ENCODE results near the gene RARRES2.
"Not testable (repeated sequence)": the region's sequence is repeated elsewhere in the genome, so short reads cannot be mapped to it uniquely, and the experiment has no call there.

Gene RARRES2

GRCh38 chr7:150341263-150342120, at the start of gene RARRES2:
Gene RARRES2, minus strand, starts transcription at chr7:150341629. Its CDS starts 1,020 bp downstream, at chr7:150340609.
- DNase-seq (ENCODE audit: low spot score): peak; percentile 34

GRCh38 chr7:150390205-150390604, 48.8 kb upstream of the RARRES2 start:
- DNase-seq (ENCODE audit: low spot score): no peak

GRCh38 chr7:150389532-150389816, 48.0 kb upstream of the RARRES2 start:
- no peak for DNase-seq (ENCODE audit: low spot score)

GRCh38 chr7:150388709-150389531, 47.5 kb upstream of the RARRES2 start:
- peak; percentile 29 for DNase-seq (ENCODE audit: low spot score)

GRCh38 chr7:150388306-150388705, 46.9 kb upstream of the RARRES2 start:
- DNase-seq (ENCODE audit: low spot score): no peak

GRCh38 chr7:150385884-150386283, 44.5 kb upstream of the RARRES2 start:
- not testable (repeated sequence) for DNase-seq (ENCODE audit: low spot score)

- DNase-seq (ENCODE audit: low spot score): no peak
These were observed 43.9 kb upstream of the RARRES2 start for GRCh38 chr7:150385302-150385723.

- DNase-seq (ENCODE audit: low spot score): no peak
These were observed 43.2 kb upstream of the RARRES2 start for GRCh38 chr7:150384406-150385301.

- DNase-seq (ENCODE audit: low spot score): no peak
These were observed 42.4 kb upstream of the RARRES2 start for GRCh38 chr7:150383710-150384397.

- DNase-seq (ENCODE audit: low spot score): no peak
These were observed 41.4 kb upstream of the RARRES2 start for GRCh38 chr7:150382844-150383225.

- DNase-seq (ENCODE audit: low spot score): no peak
These were observed 40.9 kb upstream of the RARRES2 start for GRCh38 chr7:150382123-150382843.

- DNase-seq (ENCODE audit: low spot score): no peak
These were observed 40.3 kb upstream of the RARRES2 start for GRCh38 chr7:150381785-150382122.

GRCh38 chr7:150381096-150381495, 39.7 kb upstream of the RARRES2 start:
- no peak for DNase-seq (ENCODE audit: low spot score)

- no peak for DNase-seq (ENCODE audit: low spot score)
These were observed 39.0 kb upstream of the RARRES2 start for GRCh38 chr7:150380463-150380862.

- peak; percentile 50 for DNase-seq (ENCODE audit: low spot score)
These were observed 38.3 kb upstream of the RARRES2 start for GRCh38 chr7:150379441-150380379.

- peak; percentile 100 for DNase-seq (ENCODE audit: low spot score)
These were observed 37.5 kb upstream of the RARRES2 start, which contains the start of gene ZNF775 for GRCh38 chr7:150378853-150379440. Gene ZNF775, plus strand, starts transcription at chr7:150379330. Its CDS starts 9,141 bp downstream, at chr7:150388471.

- peak; percentile 66 for DNase-seq (ENCODE audit: low spot score)
These were observed 36.9 kb upstream of the RARRES2 start for GRCh38 chr7:150378115-150378852.

- DNase-seq (ENCODE audit: low spot score): no peak
These were observed 36.2 kb upstream of the RARRES2 start for GRCh38 chr7:150377635-150378034.

GRCh38 chr7:150377196-150377595, 35.8 kb upstream of the RARRES2 start:
- no peak for DNase-seq (ENCODE audit: low spot score)
